Esophagus muscularis mucosa (tissue), 4 donors: ENCODE results near the gene HEPHL1. TPM values are rescaled to one million over a fixed set of nuclear protein-coding genes. Genes with fewer than 3 reads are reported as not detected.

ENCODE experiments used
- DNase-seq: peaks from one replicate; pipeline ENCODE4 v3.0.0-alpha.2; 2017; ENCODE audit errors: extremely low spot score
- H3K27ac ChIP-seq, 4 donors: fragments of 200-600 bp; sonication (generic); replicated peaks in 1 of 4; 1 replicate in 3 of 4; 2 replicates in 1 of 4; pipeline ENCODE4 v1.5.1; 2016 to 2019; ENCODE audit warnings: mild to moderate bottlenecking in 1 of 4
- H3K27me3 ChIP-seq, 4 donors: fragments of 200-600 bp; sonication (generic); one replicate each; pipeline versions ENCODE4 v1.5.1 to v1.6.0; 2016 to 2019
- H3K36me3 ChIP-seq, 4 donors: fragments of 200-600 bp; sonication (generic); one replicate each; pipeline ENCODE4 v1.5.1; 2016 to 2019
- H3K4me1 ChIP-seq, 4 donors: fragments of 200-600 bp; sonication (generic); one replicate each; pipeline ENCODE4 v1.5.1; 2016 to 2019
- H3K4me3 ChIP-seq, 4 donors: fragments of 200-600 bp; sonication (generic); 1 replicate in 2 of 4; 2 replicates in 2 of 4; pipeline ENCODE4 v1.5.1; 2016 to 2019; ENCODE audit warnings: mild to moderate bottlenecking in 4 of 4, moderate library complexity in 1 of 4
- H3K9me3 ChIP-seq, 4 donors: fragments of 200-600 bp; sonication (generic); 1 replicate in 3 of 4; 2 replicates in 1 of 4; pipeline ENCODE4 v1.5.1; 2016 to 2019
- CTCF ChIP-seq, 3 experiments: fragments of 200-600 bp in 2 of 3; fragments of 450-650 bp in 1 of 3; sonication (generic) in 2 of 3; IDR thresholded peaks; one replicate each; pipeline ENCODE4 v1.5.1; 2017 to 2019; ENCODE audit warnings: antibody characterized with exemption in 3 of 3, mild to moderate bottlenecking in 2 of 3, moderate library complexity in 1 of 3
- EP300 ChIP-seq: sonication (generic); formaldehyde crosslinking; IDR thresholded peaks from one replicate; pipeline ENCODE4 v1.6.1; 2017; ENCODE audit warnings: antibody characterized with exemption
- POLR2A ChIP-seq: fragments of 450-650 bp; IDR thresholded peaks from one replicate; pipeline ENCODE4 v1.6.1; 2017; ENCODE audit warnings: antibody characterized with exemption, moderate library complexity, mild to moderate bottlenecking, low read depth
- POLR2AphosphoS5 ChIP-seq, 2 donors: sonication (generic); formaldehyde crosslinking; IDR thresholded peaks; one replicate each; pipeline ENCODE4 v1.6.1; 2017; ENCODE audit warnings: antibody characterized with exemption in 2 of 2
- WGBS: methylation state at CpG from one replicate; pipeline ENCODE4 v1.1.5; 2018; 5-methylcytosine and 5-hydroxymethylcytosine counted together
- intact Hi-C: fragments of 100-400 bp; cut with DNase I; formaldehyde crosslinking; loops from one replicate; pipeline ENCODE4 v1.15.1; 2023
- total RNA-seq, 4 donors: library from RNA; depleted of rRNA; stranded (reverse); fragments of >200 nt; gene quantifications; one replicate each; pipeline versions ENCODE4 v1.1.0 to v1.2.1, GENCODE V29; 2016

HEPHL1 gene
- total RNA-seq, 4 donors from 2014 or later: 0.42 TPM; not detected in 3

- TF ChIP-seq POLR2AphosphoS5 (IDR thresholded peaks at IDR 0.05) (no peak), CTCF (IDR thresholded peaks at IDR 0.05) (no peak), EP300 (no peak), POLR2A (no peak)
- H3K36me3 ChIP-seq: no peaks in the 10 kb centered on the region
- H3K4me1 ChIP-seq: no peaks in the 10 kb centered on the region
- H3K4me3 ChIP-seq: no peak overlapping the region
- intact Hi-C loops: no loop called here
- DNase-seq: peak; percentile 3
- no peaks in the 10 kb centered on the region for H3K9me3 ChIP-seq
- H3K27ac ChIP-seq: no peak overlapping the region
- 93% methylated on average over 1 of the region's 1 CpG for WGBS
- no peaks in the 10 kb centered on the region for H3K27me3 ChIP-seq
Observed at GRCh38 chr11:94034207-94034606, 13.1 kb downstream of the HEPHL1 start.

GRCh38 chr11:94036096-94036495 lies 14.9 kb downstream of the HEPHL1 start:
- no peak for TF ChIP-seq POLR2AphosphoS5 (IDR thresholded peaks at IDR 0.05)
- TF ChIP-seq EP300: no peak
- no peak for TF ChIP-seq POLR2A
- no peak for TF ChIP-seq CTCF (IDR thresholded peaks at IDR 0.05)
- Histone ChIP-seq H3K27me3 (no peaks in the 10 kb centered on the region), H3K9me3 (no peaks in the 10 kb centered on the region), H3K4me1 (no peaks in the 10 kb centered on the region), H3K27ac (no peak overlapping the region), H3K4me3 (no peak overlapping the region), H3K36me3 (no peaks in the 10 kb centered on the region)
- intact Hi-C loops: no loop called here
- 88% methylated on average over 2 of the region's 2 CpGs for WGBS
- DNase-seq: peak; percentile 17

- intact Hi-C loops: no loop called here
- TF ChIP-seq POLR2AphosphoS5 (IDR thresholded peaks at IDR 0.05): no peak
- TF ChIP-seq CTCF (IDR thresholded peaks at IDR 0.05): no peak
- no peak for TF ChIP-seq POLR2A
- no peak for TF ChIP-seq EP300
- Histone ChIP-seq H3K36me3 (no peaks in the 10 kb centered on the region), H3K27ac (no peak overlapping the region), H3K9me3 (no peaks in the 10 kb centered on the region), H3K27me3 (no peaks in the 10 kb centered on the region), H3K4me1 (no peaks in the 10 kb centered on the region), H3K4me3 (no peak overlapping the region)
- DNase-seq: peak; percentile 72
- 78% methylated on average over 3 of the region's 3 CpGs for WGBS
Observed at GRCh38 chr11:94043241-94043640, 22.1 kb downstream of the HEPHL1 start.

- Histone ChIP-seq H3K27ac (no peak overlapping the region), H3K4me1 (no peaks in the 10 kb centered on the region), H3K9me3 (peaks cover 0 to 3% (median 0%) of the 10 kb centered on the region in 4 donors), H3K27me3 (no peaks in the 10 kb centered on the region), H3K36me3 (no peaks in the 10 kb centered on the region), H3K4me3 (no peak overlapping the region)
- peak; percentile 57 for DNase-seq
- WGBS: 71% methylated on average over 1 of the region's 1 CpG
- TF ChIP-seq CTCF (IDR thresholded peaks at IDR 0.05) (no peak), POLR2A (no peak), EP300 (no peak)
- intact Hi-C loops: no loop called here
Observed at GRCh38 chr11:94046796-94047195, 25.6 kb downstream of the HEPHL1 start.

- WGBS: 77% methylated on average over 2 of the region's 2 CpGs
- no peak for TF ChIP-seq EP300
- no peak for TF ChIP-seq POLR2AphosphoS5 (IDR thresholded peaks at IDR 0.05)
- no peak overlapping the region for H3K27ac ChIP-seq
- intact Hi-C loops: no loop called here
- H3K9me3 ChIP-seq: peaks cover 0 to 9% (median 0%) of the 10 kb centered on the region in 4 donors
- H3K4me1 ChIP-seq: no peaks in the 10 kb centered on the region
- H3K36me3 ChIP-seq: no peaks in the 10 kb centered on the region
- peak; percentile 53 for DNase-seq
- no peaks in the 10 kb centered on the region for H3K27me3 ChIP-seq
- no peak overlapping the region for H3K4me3 ChIP-seq
Observed at GRCh38 chr11:94048032-94048709, 27.0 kb downstream of the HEPHL1 start.
